Natural killer cell (primary cell): ENCODE measurements around the gene FLRT1. TPM values are rescaled to one million over a fixed set of nuclear protein-coding genes. Genes with fewer than 3 reads are reported as not detected.

Experiments
- ATAC-seq, 3 donors: fragments of 150-1000 bp in 2 of 3; fragments of 200-7000 bp in 1 of 3; cut with Tn5 transposase; 1 replicate in 1 of 3; 2 replicates in 2 of 3; pipeline ENCODE4 v1.10.0; 2021; ENCODE audit warnings: mild to moderate bottlenecking in 2 of 3, moderate library complexity in 2 of 3
- DNase-seq, 2 donors: peaks; one replicate each; pipeline versions ENCODE4 v3.0.0 to v3.0.0-alpha.2; 2013 to 2021; ENCODE audit warnings: mixed read lengths in 1 of 2
- H3K27ac ChIP-seq: one replicate; pipeline ENCODE4 v1.5.1; 2013; ENCODE audit warnings: mild to moderate bottlenecking, low read length
- H3K27me3 ChIP-seq: one replicate; pipeline ENCODE4 v1.6.1; 2013; ENCODE audit warnings: low read length; ENCODE audit not compliant: control insufficient read depth, insufficient read depth
- H3K36me3 ChIP-seq: one replicate; pipeline ENCODE4 v1.6.1; 2013; ENCODE audit warnings: low read length; ENCODE audit not compliant: control insufficient read depth, insufficient read depth
- H3K4me1 ChIP-seq: one replicate; pipeline ENCODE4 v1.6.1; 2013; ENCODE audit warnings: low read length; ENCODE audit not compliant: control insufficient read depth, insufficient read depth
- H3K4me3 ChIP-seq: one replicate; pipeline ENCODE4 v1.5.1; 2013; ENCODE audit warnings: low read length
- H3K9me3 ChIP-seq: one replicate; pipeline ENCODE4 v1.6.1; 2013; ENCODE audit warnings: low read length; ENCODE audit not compliant: control insufficient read depth, insufficient read depth
- H3K27ac Mint-ChIP-seq, 2 donors: one replicate each; pipeline ENCODE4 v1.8.0; 2022; ENCODE audit warnings: mild to moderate bottlenecking in 2 of 2, mixed read lengths in 2 of 2, moderate library complexity in 1 of 2
- H3K27me3 Mint-ChIP-seq, 2 donors: one replicate each; pipeline ENCODE4 v1.8.0; 2022; ENCODE audit warnings: low read depth in 2 of 2, mixed read lengths in 2 of 2
- H3K36me3 Mint-ChIP-seq: one replicate; pipeline ENCODE4 v1.8.0; 2022; ENCODE audit warnings: mixed read lengths
- H3K4me1 Mint-ChIP-seq, 2 donors: one replicate each; pipeline ENCODE4 v1.8.0; 2022; ENCODE audit warnings: mixed read lengths in 2 of 2
- H3K4me3 Mint-ChIP-seq: one replicate; pipeline ENCODE4 v1.8.0; 2022; ENCODE audit warnings: mild to moderate bottlenecking, moderate library complexity, mixed read lengths
- H3K9me3 Mint-ChIP-seq, 2 donors: one replicate each; pipeline ENCODE4 v1.8.0; 2022; ENCODE audit warnings: mixed read lengths in 2 of 2
- CTCF ChIP-seq: fragments of 200-600 bp; IDR thresholded peaks from one replicate; pipeline ENCODE4 v1.8.0; 2022; ENCODE audit warnings: antibody characterized with exemption
- WGBS: methylation state at CpG from one replicate; pipeline ENCODE4 v1.1.7; 2013; ENCODE audit warnings: missing lambda C conversion rate; ENCODE audit not compliant: insufficient coverage; 5-methylcytosine and 5-hydroxymethylcytosine counted together
- intact Hi-C: fragments of 100-400 bp; cut with micrococcal nuclease; formaldehyde crosslinking; loops from one replicate; pipeline ENCODE4 v1.14.2; 2022
- total RNA-seq, 4 donors: library from RNA; stranded (reverse); fragments of 120-200 nt in 1 of 4; gene quantifications; one replicate each; pipeline versions ENCODE4 v1.2.3 to v1.2.4, GENCODE V29; 2013 to 2022

The FLRT1 gene
- total RNA-seq, 3 donors from 2014 or later (not counting 1 experiment from before 2014, with no cell fraction given) = not detected

DNA sequence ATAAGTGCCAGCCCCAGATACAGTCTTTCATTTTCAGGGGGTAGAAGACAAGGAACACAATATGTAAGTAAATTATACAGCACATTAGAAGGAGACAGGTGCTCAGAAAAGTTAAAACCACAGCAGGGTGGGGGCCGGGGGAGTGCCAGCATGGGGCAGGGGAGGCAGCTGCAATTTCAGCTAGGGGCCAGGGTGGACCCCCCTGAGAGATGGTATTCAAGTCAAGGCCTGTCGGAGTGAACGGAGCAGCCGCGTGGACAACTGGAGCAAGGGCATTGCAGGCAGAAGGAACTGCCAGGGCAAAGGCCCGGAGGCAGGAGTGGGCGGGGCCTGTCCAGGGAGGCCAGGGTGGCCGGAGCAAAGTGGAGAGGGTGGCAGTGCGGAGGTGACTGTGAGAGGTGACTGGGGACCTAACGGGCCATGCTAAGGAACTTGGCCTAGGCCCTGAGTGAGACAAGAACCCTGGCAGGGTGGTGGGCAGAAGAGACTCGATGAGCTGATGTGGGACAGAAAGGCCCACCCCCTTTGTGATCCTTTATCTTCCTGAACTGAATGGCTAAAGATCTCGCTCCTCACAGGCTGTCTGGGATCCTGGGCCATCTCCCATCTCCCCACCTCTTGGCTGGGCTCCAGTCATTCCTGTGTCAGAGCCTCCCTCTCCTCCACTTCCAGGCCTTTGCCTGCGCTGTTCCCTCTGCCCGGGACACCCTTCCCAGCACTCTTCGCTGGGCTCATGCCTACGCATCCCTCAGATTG, 22.4 kb upstream of the FLRT1 start:
- ATAC-seq (no peak), DNase-seq (no peak)
- no peak for TF ChIP-seq CTCF
- H3K27ac Mint-ChIP-seq = no peak overlapping the region
- 92% methylated on average over 16 of the region's 16 CpGs for WGBS
- intact Hi-C loops = no loop called here
- Histone ChIP-seq H3K4me1 (no peaks in the 10 kb centered on the region), H3K27me3 (no peaks in the 10 kb centered on the region), H3K9me3 (peaks cover 3% of the 10 kb centered on the region), H3K27ac (no peak overlapping the region), H3K4me3 (no peak overlapping the region), H3K36me3 (no peaks in the 10 kb centered on the region)
- H3K36me3 Mint-ChIP-seq = no peaks in the 10 kb centered on the region
- peaks cover 0 to 18% of the 10 kb centered on the region in 2 donors for H3K4me1 Mint-ChIP-seq
- peaks cover 0 to 5% of the 10 kb centered on the region in 2 donors for H3K9me3 Mint-ChIP-seq
- peaks cover 0 to under 1% of the 10 kb centered on the region in 2 donors for H3K27me3 Mint-ChIP-seq
- H3K4me3 Mint-ChIP-seq = no peak overlapping the region

- H3K27me3 ChIP-seq = no peaks in the 10 kb centered on the region
- Mint-ChIP-seq H3K36me3 (no peaks in the 10 kb centered on the region), H3K4me3 (no peak overlapping the region), H3K4me1 (peaks cover 0 to 17% of the 10 kb centered on the region in 2 donors), H3K27ac (no peak overlapping the region), H3K9me3 (peaks cover 0 to 5% of the 10 kb centered on the region in 2 donors), H3K27me3 (no peaks in the 10 kb centered on the region)
- no peak for ATAC-seq
- H3K4me3 ChIP-seq = no peak overlapping the region
- H3K9me3 ChIP-seq = peaks cover 3% of the 10 kb centered on the region
- H3K27ac ChIP-seq = no peak overlapping the region
- WGBS = 96% methylated on average over 11 of the region's 11 CpGs
- DNase-seq = no peak
- H3K36me3 ChIP-seq = no peaks in the 10 kb centered on the region
- intact Hi-C loops = no loop called here
- no peaks in the 10 kb centered on the region for H3K4me1 ChIP-seq
- TF ChIP-seq CTCF = no peak
Observed at GRCh38 chr11:64014356-64014755, 21.4 kb upstream of the FLRT1 start.

DNA sequence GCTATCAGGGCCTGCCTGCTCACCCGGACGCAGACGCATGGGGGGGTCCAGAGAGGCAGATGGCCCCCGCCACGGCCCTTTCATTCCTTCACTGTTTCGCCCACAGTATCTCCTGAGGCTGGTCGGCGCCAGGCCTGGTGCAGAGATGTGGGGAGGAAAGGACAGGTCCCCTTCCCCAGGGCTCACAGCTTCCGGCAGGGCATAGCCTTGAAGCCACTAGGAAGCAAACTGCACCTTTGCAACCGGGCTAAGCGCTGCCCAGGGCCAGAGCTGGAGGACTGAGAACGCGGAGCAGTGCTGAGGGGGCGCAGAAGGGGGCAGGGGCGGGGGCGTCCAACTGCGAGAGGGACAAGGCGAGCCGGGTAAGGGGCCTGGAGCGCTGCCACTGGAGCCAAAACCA, 20.2 kb upstream of the FLRT1 start:
- ATAC-seq = no peak
- Histone ChIP-seq H3K27ac (no peak overlapping the region), H3K27me3 (no peaks in the 10 kb centered on the region), H3K9me3 (no peaks in the 10 kb centered on the region), H3K4me1 (no peaks in the 10 kb centered on the region), H3K4me3 (no peak overlapping the region), H3K36me3 (no peaks in the 10 kb centered on the region)
- peaks cover 0 to 5% of the 10 kb centered on the region in 2 donors for H3K9me3 Mint-ChIP-seq
- 90% methylated on average over 20 of the region's 20 CpGs for WGBS
- H3K4me1 Mint-ChIP-seq = peaks cover 0 to 9% of the 10 kb centered on the region in 2 donors
- DNase-seq = no peak
- no peaks in the 10 kb centered on the region for H3K36me3 Mint-ChIP-seq
- no peak for TF ChIP-seq CTCF
- H3K4me3 Mint-ChIP-seq = no peak overlapping the region
- no peaks in the 10 kb centered on the region for H3K27me3 Mint-ChIP-seq
- intact Hi-C loops = no loop called here
- no peak overlapping the region for H3K27ac Mint-ChIP-seq
